IMR-90 (cell line): ENCODE measurements around the gene CERK. TPM values are rescaled to one million over a fixed set of nuclear protein-coding genes. Genes with fewer than 3 reads are reported as not detected.

Experiments used
- ATAC-seq: fragments of 200-7000 bp; cut with Tn5 transposase; 2 replicates; pipeline ENCODE4 v1.9.1; 2020; ENCODE audit warnings: low read depth, mild to moderate bottlenecking, moderate library complexity
- BruUV-seq: library from RNA; stranded (reverse); fragments of 400-500 nt; replicated peaks from 2 replicates; lab custom pipeline; 2021; lab: Mats Ljungman, UMichigan
- CTCF ChIA-PET: fragments of 300-600 bp; formaldehyde crosslinking; extraction: SDS; loops from one replicate; lab custom pipeline; 2021; ENCODE audit warnings: antibody characterized with exemption; lab: Yijun Ruan, JAX
- POLR2A ChIA-PET: fragments of 300-600 bp; sonication (Branson Sonifier 250); formaldehyde crosslinking; loops from one replicate; lab custom pipeline; 2022; ENCODE audit warnings: antibody characterized with exemption; ENCODE audit not compliant: unreplicated experiment; lab: Charles Lee
- DNase-seq: peaks from one replicate; pipeline ENCODE4 v3.0.0; 2013
- H2AFZ ChIP-seq: replicated peaks from 2 replicates; pipeline ENCODE3; 2013; ENCODE audit warnings: low read length, mild to moderate bottlenecking; ENCODE audit not compliant: poor library complexity
- H2AK5ac ChIP-seq: 2 replicates; pipeline ENCODE4 v1.6.1; 2013; ENCODE audit warnings: low read depth, low read length, inconsistent platforms
- H2AK9ac ChIP-seq: replicated peaks from 2 replicates; pipeline ENCODE3; 2013; ENCODE audit warnings: mild to moderate bottlenecking, low read depth, low read length, moderate library complexity; ENCODE audit not compliant: poor library complexity
- H2BK120ac ChIP-seq: 2 replicates; pipeline ENCODE4 v1.6.1; 2013; ENCODE audit warnings: low read depth, low read length, inconsistent platforms
- H2BK15ac ChIP-seq: 3 replicates; pipeline ENCODE4 v1.6.1; 2013; ENCODE audit warnings: low read depth, low read length, inconsistent platforms
- H2BK20ac ChIP-seq: 2 replicates; pipeline ENCODE4 v1.6.1; 2013; ENCODE audit warnings: low read depth, mild to moderate bottlenecking, inconsistent platforms, low read length, moderate library complexity
- H2BK5ac ChIP-seq: 2 replicates; pipeline ENCODE4 v1.6.1; 2013; ENCODE audit warnings: mild to moderate bottlenecking, low read depth, low read length, inconsistent platforms; ENCODE audit not compliant: poor library complexity, severe bottlenecking
- H3K14ac ChIP-seq: replicated peaks from 2 replicates; pipeline ENCODE4 v1.6.1; 2013; ENCODE audit warnings: low read depth, low read length, inconsistent platforms
- H3K18ac ChIP-seq: 2 replicates; pipeline ENCODE4 v1.6.1; 2013; ENCODE audit warnings: low read depth, low read length, control low read depth
- H3K23ac ChIP-seq: 2 replicates; pipeline ENCODE4 v1.6.1; 2013; ENCODE audit warnings: low read depth, low read length, inconsistent platforms
- H3K27ac ChIP-seq: 2 replicates; pipeline ENCODE4 v1.5.1; 2013; ENCODE audit warnings: mild to moderate bottlenecking, control low read depth, low read length; ENCODE audit not compliant: insufficient read depth
- H3K27me3 ChIP-seq: 2 replicates; pipeline ENCODE4 v1.6.1; 2013; ENCODE audit warnings: low read length; ENCODE audit not compliant: control insufficient read depth, insufficient read depth
- H3K36me3 ChIP-seq: 2 replicates; pipeline ENCODE4 v1.6.1; 2013; ENCODE audit warnings: low read length, mixed read lengths; ENCODE audit not compliant: control insufficient read depth, insufficient read depth
- H3K4ac ChIP-seq: 2 replicates; pipeline ENCODE4 v1.6.1; 2013; ENCODE audit warnings: low read depth, low read length, inconsistent platforms
- H3K4me1 ChIP-seq: 2 replicates; pipeline ENCODE4 v1.6.1; 2013; ENCODE audit warnings: low read length, mixed read lengths; ENCODE audit not compliant: control insufficient read depth, insufficient read depth
- H3K4me2 ChIP-seq: 2 replicates; pipeline ENCODE4 v1.6.1; 2013; ENCODE audit warnings: low read depth, mild to moderate bottlenecking, control low read depth, low read length, moderate library complexity
- H3K4me3 ChIP-seq: 2 replicates; pipeline ENCODE4 v1.5.1; 2013; ENCODE audit warnings: low read depth, mild to moderate bottlenecking, control low read depth, low read length, moderate library complexity; ENCODE audit not compliant: insufficient read depth
- H3K56ac ChIP-seq: 2 replicates; pipeline ENCODE4 v1.6.1; 2013; ENCODE audit warnings: low read length, inconsistent platforms; ENCODE audit not compliant: insufficient read depth; ENCODE audit errors: extremely low read depth
- H3K79me1 ChIP-seq, 2 experiments: 2 replicates each; pipeline ENCODE4 v1.6.1; 2013; ENCODE audit warnings: low read length in 2 of 2, inconsistent platforms in 1 of 2, low read depth in 1 of 2
- H3K9ac ChIP-seq: 2 replicates; pipeline ENCODE4 v1.6.1; 2013; ENCODE audit warnings: low read depth, low read length, control low read depth
- H3K9me1 ChIP-seq: 2 replicates; pipeline ENCODE4 v1.6.1; 2013; ENCODE audit warnings: low read length, inconsistent platforms; ENCODE audit not compliant: insufficient read depth
- H3K9me3 ChIP-seq: 2 replicates; pipeline ENCODE4 v1.6.1; 2013; ENCODE audit warnings: low read length; ENCODE audit not compliant: control insufficient read depth, insufficient read depth
- H4K20me1 ChIP-seq: 2 replicates; pipeline ENCODE4 v1.6.1; 2013; ENCODE audit warnings: low read length, inconsistent platforms; ENCODE audit not compliant: insufficient read depth
- H4K5ac ChIP-seq: 2 replicates; pipeline ENCODE4 v1.6.1; 2013; ENCODE audit warnings: mild to moderate bottlenecking, low read depth, low read length, control low read depth
- H4K8ac ChIP-seq, 2 experiments: 2 replicates each; pipeline ENCODE4 v1.6.1; 2013; ENCODE audit warnings: low read depth in 2 of 2, low read length in 2 of 2, control low read depth in 1 of 2, inconsistent platforms in 1 of 2
- H4K91ac ChIP-seq: 2 replicates; pipeline ENCODE4 v1.6.1; 2013; ENCODE audit warnings: low read depth, low read length, inconsistent platforms; ENCODE audit not compliant: insufficient read depth
- BHLHE40 ChIP-seq: fragments of 150-350 bp; IDR thresholded peaks from 2 replicates; pipeline ENCODE4 v1.6.1; 2016; ENCODE audit warnings: mild to moderate bottlenecking, low read depth, low read length
- CEBPB ChIP-seq: IDR thresholded peaks from 2 replicates; pipeline ENCODE4 v1.6.1; 2012; ENCODE audit warnings: low read depth, low read length, improper control_type of control experiment
- CHD1 ChIP-seq: IDR thresholded peaks from 2 replicates; pipeline ENCODE4 v1.6.1; 2012; ENCODE audit warnings: low read depth, low read length, improper control_type of control experiment
- CTCF ChIP-seq: conservative IDR thresholded peaks from 2 replicates; pipeline ENCODE4 v1.5.1; 2012; ENCODE audit warnings: mild to moderate bottlenecking, low read depth, low read length, improper control_type of control experiment
- ELK1 ChIP-seq: fragments of 150-350 bp; IDR thresholded peaks from 2 replicates; pipeline ENCODE4 v1.6.1; 2016; ENCODE audit warnings: low read depth, mild to moderate bottlenecking, low read length, moderate library complexity, borderline replicate concordance
- FOS ChIP-seq: fragments of 150-350 bp; IDR thresholded peaks from 2 replicates; pipeline ENCODE4 v1.6.1; 2016; ENCODE audit warnings: low read depth, low read length
- MAFK ChIP-seq: IDR thresholded peaks from 2 replicates; pipeline ENCODE4 v1.6.1; 2012; ENCODE audit warnings: low read depth, low read length, improper control_type of control experiment
- MAZ ChIP-seq: IDR thresholded peaks from 2 replicates; pipeline ENCODE4 v1.6.1; 2012; ENCODE audit warnings: low read depth, mild to moderate bottlenecking, low read length, improper control_type of control experiment, moderate library complexity, borderline replicate concordance
- MXI1 ChIP-seq: IDR thresholded peaks from 2 replicates; pipeline ENCODE4 v1.6.1; 2012; ENCODE audit warnings: low read depth, mild to moderate bottlenecking, low read length, moderate library complexity, borderline replicate concordance
- NFE2L2 ChIP-seq: fragments of 150-350 bp; IDR thresholded peaks from 2 replicates; pipeline ENCODE4 v1.6.1; 2016; ENCODE audit warnings: low read depth, mild to moderate bottlenecking, low read length
- POLR2A ChIP-seq: IDR thresholded peaks from 2 replicates; pipeline ENCODE4 v1.6.1; 2012; ENCODE audit warnings: mild to moderate bottlenecking, low read depth, low read length
- RAD21 ChIP-seq: IDR thresholded peaks from 2 replicates; pipeline ENCODE4 v1.6.1; 2012; ENCODE audit warnings: low read length, improper control_type of control experiment
- RCOR1 ChIP-seq: IDR thresholded peaks from 2 replicates; pipeline ENCODE4 v1.6.1; 2012; ENCODE audit warnings: mild to moderate bottlenecking, low read length, improper control_type of control experiment; ENCODE audit not compliant: insufficient replicate concordance
- RFX5 ChIP-seq: IDR thresholded peaks from 2 replicates; pipeline ENCODE4 v1.8.0; 2012; ENCODE audit warnings: low read depth, mild to moderate bottlenecking, low read length, moderate library complexity
- SMC3 ChIP-seq: fragments of 150-350 bp; IDR thresholded peaks from 2 replicates; pipeline ENCODE4 v1.6.1; 2016; ENCODE audit warnings: low read depth, mild to moderate bottlenecking, antibody characterized with exemption, low read length, moderate library complexity
- USF2 ChIP-seq: fragments of 150-350 bp; IDR thresholded peaks from 2 replicates; pipeline ENCODE4 v1.6.1; 2017; ENCODE audit warnings: mild to moderate bottlenecking, antibody characterized with exemption, low read length, low read depth
- WGBS, 2 experiments: methylation state at CpG; one replicate each; pipeline versions ENCODE4 v1.1.5 to v1.1.7; 2013; ENCODE audit warnings: missing lambda C conversion rate in 2 of 2; ENCODE audit not compliant: insufficient read length in 1 of 2; ENCODE audit errors: extremely low coverage in 2 of 2; 5-methylcytosine and 5-hydroxymethylcytosine counted together
- dilution Hi-C: fragments of 300-500 bp; cut with HindIII; formaldehyde crosslinking; loops from one replicate; pipeline ENCODE4 v1.14.3; 2018; ENCODE audit warnings: low sequenced_read_pairs; ENCODE audit not compliant: unreplicated experiment
- in situ Hi-C: fragments of 300-500 bp; cut with MboI; formaldehyde crosslinking; loops from 3 replicates; pipeline ENCODE4 v1.14.3; 2019; ENCODE audit warnings: low sequenced_read_pairs, inconsistent platforms, mixed read lengths
- intact Hi-C: fragments of 100-400 bp; cut with micrococcal nuclease; formaldehyde crosslinking; loops from 2 replicates; pipeline ENCODE4 v1.10.0; 2022
- polyA plus RNA-seq, 3 experiments: library from polyadenylated mRNA; depleted of rRNA; stranded (reverse); fragments of >200 nt; gene quantifications; 2 replicates each; pipeline ENCODE4 v1.2.3, GENCODE V29; 2012; ENCODE audit warnings: low replicate concordance in 1 of 3
- total RNA-seq: library from RNA; depleted of rRNA; stranded (reverse); fragments of >200 nt; gene quantifications from 2 replicates; pipeline ENCODE4 v1.2.3, GENCODE V29; 2012

Gene CERK
- total and polyA plus RNA-seq, 2 of the 4 experiments (the other 2 are of a cell fraction) = 25.3 to 38.7 TPM

GRCh38 chr22:46776876-46777608 lies 39.0 kb upstream of the CERK start:
- no peak overlapping the region for H3K9ac ChIP-seq
- ChIA-PET POLR2A (no interaction called here), CTCF (no interaction called here)
- no peaks in the 10 kb centered on the region for H3K27me3 ChIP-seq
- H4K8ac ChIP-seq = no peak overlapping the region
- H3K9me1 ChIP-seq = peaks cover 33% of the 10 kb centered on the region
- H2BK20ac ChIP-seq = no peak overlapping the region
- no peak overlapping the region for H2BK120ac ChIP-seq
- peaks cover 11% of the 10 kb centered on the region for H3K4me1 ChIP-seq
- H3K36me3 ChIP-seq = no peaks in the 10 kb centered on the region
- H3K27ac ChIP-seq = no peak overlapping the region
- no peak overlapping the region for H2BK15ac ChIP-seq
- no peak for DNase-seq
- no peak overlapping the region for H2BK5ac ChIP-seq
- H3K4me3 ChIP-seq = no peak overlapping the region
- peak overlapping the region; percentile 15; the same call in 1 of the 2 replicates for H4K91ac ChIP-seq
- intact Hi-C loops (no loop called here), dilution Hi-C loops (no loop called here), in situ Hi-C loops (no loop called here)
- H2AK9ac ChIP-seq = peak overlapping the region; percentile 15
- H3K56ac ChIP-seq = no peak overlapping the region
- no peak overlapping the region for H2AFZ ChIP-seq
- no peak overlapping the region for H3K18ac ChIP-seq
- H3K9me3 ChIP-seq = no peaks in the 10 kb centered on the region
- H3K4ac ChIP-seq = no peak overlapping the region
- no peak overlapping the region for H2AK5ac ChIP-seq
- BruUV-seq = no TSS peak
- ATAC-seq = no peak
- H3K14ac ChIP-seq = no peak overlapping the region
- H3K23ac ChIP-seq = no peak overlapping the region; the same call in 1 of the 2 replicates
- no peak overlapping the region for H4K5ac ChIP-seq
- no peak overlapping the region for H3K4me2 ChIP-seq
- TF ChIP-seq BHLHE40 = no peak
- no peak for TF ChIP-seq USF2
- TF ChIP-seq MXI1 = no peak
- TF ChIP-seq CEBPB = no peak
- no peak for TF ChIP-seq MAFK
- TF ChIP-seq MAZ = no peak
- TF ChIP-seq RCOR1 = no peak
- no peak for TF ChIP-seq SMC3
- no peak for TF ChIP-seq ELK1
- TF ChIP-seq POLR2A = no peak
- TF ChIP-seq RFX5 = no peak
- TF ChIP-seq CHD1 = no peak
- no peak for TF ChIP-seq FOS
- TF ChIP-seq CTCF = no peak
- no peak for TF ChIP-seq NFE2L2
- TF ChIP-seq RAD21 = no peak
- H3K79me1 ChIP-seq = peaks cover 38 to 85% of the 10 kb centered on the region in 2 experiments
- 63% methylated on average over 15 of the region's 18 CpGs; no CpG with 5 or more reads in 1 of the 2 experiments for WGBS, 2 experiments
- H4K20me1 ChIP-seq = peaks cover 51% of the 10 kb centered on the region
